Measurements from ENCODE around the gene SAMD5.
"Not testable (repeated sequence)": the region's sequence is repeated elsewhere in the genome, so short reads cannot be mapped to it uniquely, and the experiment has no call there.

SAMD5 gene

DNA sequence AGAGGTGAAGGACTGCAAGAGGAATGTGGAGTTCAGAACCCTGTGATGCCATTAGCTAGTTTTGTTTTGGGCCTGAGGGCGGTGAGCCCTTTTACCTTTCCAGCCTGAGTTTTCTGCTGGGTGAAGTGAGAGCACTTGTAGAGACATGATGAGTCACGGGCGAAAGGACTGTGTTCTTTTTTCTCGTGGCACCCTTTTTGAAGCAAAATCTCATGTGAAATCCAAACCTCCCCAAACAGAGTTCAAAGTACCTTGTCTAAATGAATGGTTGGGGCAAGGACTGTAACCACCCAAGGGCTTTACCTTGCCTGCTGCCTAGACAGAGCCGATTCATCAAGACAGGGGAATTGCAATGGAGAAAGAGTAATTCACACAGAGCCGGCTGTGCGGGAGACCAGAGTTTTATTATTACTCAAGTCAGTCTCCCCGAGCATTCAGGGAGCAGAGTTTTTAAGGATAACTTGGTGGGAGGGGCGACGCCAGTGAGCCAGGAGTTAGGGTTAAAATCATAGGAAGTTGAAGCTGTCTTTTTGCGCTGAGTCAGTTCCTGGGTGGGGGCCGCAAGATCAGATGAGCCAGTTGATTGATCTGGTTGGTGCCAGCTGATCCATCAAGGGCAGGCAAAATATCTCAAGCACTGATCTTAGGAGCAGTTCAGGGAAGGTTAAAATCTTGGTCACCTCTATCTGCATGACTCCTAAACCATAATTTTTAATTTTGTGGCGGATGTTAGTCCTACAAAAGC is 25.8 kb downstream of the SAMD5 start:
- TF ChIP-seq, protein P1, sequence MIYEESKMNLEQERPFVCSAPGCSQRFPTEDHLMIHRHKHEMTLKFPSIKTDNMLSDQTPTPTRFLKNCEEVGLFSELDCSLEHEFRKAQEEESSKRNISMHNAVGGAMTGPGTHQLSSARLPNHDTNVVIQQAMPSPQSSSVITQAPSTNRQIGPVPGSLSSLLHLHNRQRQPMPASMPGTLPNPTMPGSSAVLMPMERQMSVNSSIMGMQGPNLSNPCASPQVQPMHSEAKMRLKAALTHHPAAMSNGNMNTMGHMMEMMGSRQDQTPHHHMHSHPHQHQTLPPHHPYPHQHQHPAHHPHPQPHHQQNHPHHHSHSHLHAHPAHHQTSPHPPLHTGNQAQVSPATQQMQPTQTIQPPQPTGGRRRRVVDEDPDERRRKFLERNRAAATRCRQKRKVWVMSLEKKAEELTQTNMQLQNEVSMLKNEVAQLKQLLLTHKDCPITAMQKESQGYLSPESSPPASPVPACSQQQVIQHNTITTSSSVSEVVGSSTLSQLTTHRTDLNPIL (CRISPR knock-in tag; IDR thresholded peaks at IDR 0.05; ENCODE audit: low read depth): no peak
- no peak for TF ChIP-seq ZFP30 (CRISPR knock-in tag; IDR thresholded peaks at IDR 0.05)
- TF ChIP-seq ZFP3 (CRISPR knock-in tag; IDR thresholded peaks at IDR 0.05): no peak
- no peak for TF ChIP-seq TCF4 (CRISPR knock-in tag; IDR thresholded peaks at IDR 0.05; ENCODE audit: borderline replicate concordance)
- TF ChIP-seq ARNTL (CRISPR knock-in tag; IDR thresholded peaks at IDR 0.05; ENCODE audit: borderline replicate concordance, low read depth): no peak
- no peak for TF ChIP-seq OSR1 (CRISPR knock-in tag; IDR thresholded peaks at IDR 0.05)
- no peak for TF ChIP-seq ESRRG (CRISPR knock-in tag; IDR thresholded peaks at IDR 0.05)
- ATAC-seq: no peak

DNA sequence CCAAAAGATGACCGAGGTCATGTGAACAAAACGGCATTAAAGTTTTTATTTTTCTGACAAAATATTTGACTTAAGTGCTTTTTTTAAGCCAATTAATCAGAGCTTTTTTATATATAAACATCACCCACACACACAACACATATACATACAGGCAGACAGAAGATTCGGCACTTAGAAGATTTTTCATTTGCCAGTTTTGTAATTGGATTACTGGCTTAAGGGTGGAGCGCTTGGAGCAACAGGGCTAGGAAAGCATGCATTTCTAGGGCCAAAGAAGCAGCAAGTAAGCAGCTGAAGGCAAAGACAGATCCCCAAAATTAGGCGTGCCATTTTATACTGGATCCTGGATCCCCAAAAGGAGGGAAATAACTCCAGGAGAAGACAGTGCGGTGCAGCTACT is 30.3 kb downstream of the SAMD5 start:
- no peak for ATAC-seq
- TF ChIP-seq ISL1 (CRISPR knock-in tag; IDR thresholded peaks at IDR 0.05): no peak
- TF ChIP-seq CSDC2 (CRISPR knock-in tag; IDR thresholded peaks at IDR 0.05): no peak
- TF ChIP-seq OSR1 (CRISPR knock-in tag; IDR thresholded peaks at IDR 0.05): no peak
- no peak for TF ChIP-seq BACH2 (CRISPR knock-in tag; IDR thresholded peaks at IDR 0.05; ENCODE audit: borderline replicate concordance)
- TF ChIP-seq, protein P2, sequence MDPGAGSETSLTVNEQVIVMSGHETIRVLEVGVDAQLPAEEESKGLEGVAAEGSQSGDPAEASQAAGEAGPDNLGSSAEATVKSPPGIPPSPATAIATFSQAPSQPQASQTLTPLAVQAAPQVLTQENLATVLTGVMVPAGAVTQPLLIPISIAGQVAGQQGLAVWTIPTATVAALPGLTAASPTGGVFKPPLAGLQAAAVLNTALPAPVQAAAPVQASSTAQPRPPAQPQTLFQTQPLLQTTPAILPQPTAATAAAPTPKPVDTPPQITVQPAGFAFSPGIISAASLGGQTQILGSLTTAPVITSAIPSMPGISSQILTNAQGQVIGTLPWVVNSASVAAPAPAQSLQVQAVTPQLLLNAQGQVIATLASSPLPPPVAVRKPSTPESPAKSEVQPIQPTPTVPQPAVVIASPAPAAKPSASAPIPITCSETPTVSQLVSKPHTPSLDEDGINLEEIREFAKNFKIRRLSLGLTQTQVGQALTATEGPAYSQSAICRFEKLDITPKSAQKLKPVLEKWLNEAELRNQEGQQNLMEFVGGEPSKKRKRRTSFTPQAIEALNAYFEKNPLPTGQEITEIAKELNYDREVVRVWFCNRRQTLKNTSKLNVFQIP (CRISPR knock-in tag; IDR thresholded peaks at IDR 0.05; ENCODE audit: borderline replicate concordance, low read depth): no peak
- no peak for TF ChIP-seq ZNF70 (CRISPR knock-in tag; IDR thresholded peaks at IDR 0.05)
- TF ChIP-seq ZFP3 (CRISPR knock-in tag; IDR thresholded peaks at IDR 0.05): no peak
- TF ChIP-seq RARB (CRISPR knock-in tag; IDR thresholded peaks at IDR 0.05): no peak
- TF ChIP-seq ZFP30 (CRISPR knock-in tag; IDR thresholded peaks at IDR 0.05): no peak
- TF ChIP-seq ZC3H10 (CRISPR knock-in tag; IDR thresholded peaks at IDR 0.05): no peak
- TF ChIP-seq PPARA (CRISPR knock-in tag; IDR thresholded peaks at IDR 0.05; ENCODE audit: borderline replicate concordance): no peak
- TF ChIP-seq, protein P3, sequence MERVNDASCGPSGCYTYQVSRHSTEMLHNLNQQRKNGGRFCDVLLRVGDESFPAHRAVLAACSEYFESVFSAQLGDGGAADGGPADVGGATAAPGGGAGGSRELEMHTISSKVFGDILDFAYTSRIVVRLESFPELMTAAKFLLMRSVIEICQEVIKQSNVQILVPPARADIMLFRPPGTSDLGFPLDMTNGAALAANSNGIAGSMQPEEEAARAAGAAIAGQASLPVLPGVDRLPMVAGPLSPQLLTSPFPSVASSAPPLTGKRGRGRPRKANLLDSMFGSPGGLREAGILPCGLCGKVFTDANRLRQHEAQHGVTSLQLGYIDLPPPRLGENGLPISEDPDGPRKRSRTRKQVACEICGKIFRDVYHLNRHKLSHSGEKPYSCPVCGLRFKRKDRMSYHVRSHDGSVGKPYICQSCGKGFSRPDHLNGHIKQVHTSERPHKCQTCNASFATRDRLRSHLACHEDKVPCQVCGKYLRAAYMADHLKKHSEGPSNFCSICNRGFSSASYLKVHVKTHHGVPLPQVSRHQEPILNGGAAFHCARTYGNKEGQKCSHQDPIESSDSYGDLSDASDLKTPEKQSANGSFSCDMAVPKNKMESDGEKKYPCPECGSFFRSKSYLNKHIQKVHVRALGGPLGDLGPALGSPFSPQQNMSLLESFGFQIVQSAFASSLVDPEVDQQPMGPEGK (CRISPR knock-in tag; IDR thresholded peaks at IDR 0.05; ENCODE audit: borderline replicate concordance): no peak
- TF ChIP-seq ARNTL (CRISPR knock-in tag; IDR thresholded peaks at IDR 0.05; ENCODE audit: borderline replicate concordance, low read depth): no peak
- TF ChIP-seq GLIS3 (CRISPR knock-in tag; IDR thresholded peaks at IDR 0.05): no peak
- TF ChIP-seq TCF4 (CRISPR knock-in tag; IDR thresholded peaks at IDR 0.05; ENCODE audit: borderline replicate concordance): no peak
- TF ChIP-seq, protein P4, sequence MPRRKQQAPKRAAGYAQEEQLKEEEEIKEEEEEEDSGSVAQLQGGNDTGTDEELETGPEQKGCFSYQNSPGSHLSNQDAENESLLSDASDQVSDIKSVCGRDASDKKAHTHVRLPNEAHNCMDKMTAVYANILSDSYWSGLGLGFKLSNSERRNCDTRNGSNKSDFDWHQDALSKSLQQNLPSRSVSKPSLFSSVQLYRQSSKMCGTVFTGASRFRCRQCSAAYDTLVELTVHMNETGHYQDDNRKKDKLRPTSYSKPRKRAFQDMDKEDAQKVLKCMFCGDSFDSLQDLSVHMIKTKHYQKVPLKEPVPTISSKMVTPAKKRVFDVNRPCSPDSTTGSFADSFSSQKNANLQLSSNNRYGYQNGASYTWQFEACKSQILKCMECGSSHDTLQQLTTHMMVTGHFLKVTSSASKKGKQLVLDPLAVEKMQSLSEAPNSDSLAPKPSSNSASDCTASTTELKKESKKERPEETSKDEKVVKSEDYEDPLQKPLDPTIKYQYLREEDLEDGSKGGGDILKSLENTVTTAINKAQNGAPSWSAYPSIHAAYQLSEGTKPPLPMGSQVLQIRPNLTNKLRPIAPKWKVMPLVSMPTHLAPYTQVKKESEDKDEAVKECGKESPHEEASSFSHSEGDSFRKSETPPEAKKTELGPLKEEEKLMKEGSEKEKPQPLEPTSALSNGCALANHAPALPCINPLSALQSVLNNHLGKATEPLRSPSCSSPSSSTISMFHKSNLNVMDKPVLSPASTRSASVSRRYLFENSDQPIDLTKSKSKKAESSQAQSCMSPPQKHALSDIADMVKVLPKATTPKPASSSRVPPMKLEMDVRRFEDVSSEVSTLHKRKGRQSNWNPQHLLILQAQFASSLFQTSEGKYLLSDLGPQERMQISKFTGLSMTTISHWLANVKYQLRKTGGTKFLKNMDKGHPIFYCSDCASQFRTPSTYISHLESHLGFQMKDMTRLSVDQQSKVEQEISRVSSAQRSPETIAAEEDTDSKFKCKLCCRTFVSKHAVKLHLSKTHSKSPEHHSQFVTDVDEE (CRISPR knock-in tag; IDR thresholded peaks at IDR 0.05): no peak
- TF ChIP-seq, protein P1 (CRISPR knock-in tag; IDR thresholded peaks at IDR 0.05; ENCODE audit: low read depth): no peak

DNA sequence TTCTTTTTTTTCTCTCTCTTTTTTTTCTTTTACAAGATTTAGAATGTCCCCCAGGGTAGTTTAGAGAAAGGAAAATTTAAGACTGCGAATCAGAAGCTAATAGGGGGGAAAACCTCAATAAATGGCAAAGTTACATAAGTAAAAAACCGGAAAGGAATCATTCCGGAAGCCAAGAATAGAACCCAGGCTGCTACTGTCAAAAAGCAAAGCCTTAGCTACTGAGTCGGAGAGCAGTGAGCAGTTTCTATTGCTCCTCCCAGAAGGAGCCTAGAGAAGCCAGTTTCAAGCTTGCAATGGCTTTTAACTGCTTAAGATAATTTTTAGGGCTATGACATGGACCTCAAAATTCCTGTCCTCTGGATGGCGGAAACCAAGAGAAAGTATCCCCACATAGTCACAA is 31.6 kb downstream of the SAMD5 start:
- TF ChIP-seq PPARA (CRISPR knock-in tag; IDR thresholded peaks at IDR 0.05; ENCODE audit: borderline replicate concordance) (no peak), ZNF70 (CRISPR knock-in tag; IDR thresholded peaks at IDR 0.05) (no peak), ZNF565 (CRISPR knock-in tag; conservative IDR thresholded peaks at IDR 0.05; ENCODE audit: low read depth) (no peak), TOX (CRISPR knock-in tag; IDR thresholded peaks at IDR 0.05; ENCODE audit: borderline replicate concordance) (no peak), ZFP3 (CRISPR knock-in tag; IDR thresholded peaks at IDR 0.05) (no peak), SNAI2 (CRISPR knock-in tag; IDR thresholded peaks at IDR 0.05) (no peak)
- TF ChIP-seq, protein P5, sequence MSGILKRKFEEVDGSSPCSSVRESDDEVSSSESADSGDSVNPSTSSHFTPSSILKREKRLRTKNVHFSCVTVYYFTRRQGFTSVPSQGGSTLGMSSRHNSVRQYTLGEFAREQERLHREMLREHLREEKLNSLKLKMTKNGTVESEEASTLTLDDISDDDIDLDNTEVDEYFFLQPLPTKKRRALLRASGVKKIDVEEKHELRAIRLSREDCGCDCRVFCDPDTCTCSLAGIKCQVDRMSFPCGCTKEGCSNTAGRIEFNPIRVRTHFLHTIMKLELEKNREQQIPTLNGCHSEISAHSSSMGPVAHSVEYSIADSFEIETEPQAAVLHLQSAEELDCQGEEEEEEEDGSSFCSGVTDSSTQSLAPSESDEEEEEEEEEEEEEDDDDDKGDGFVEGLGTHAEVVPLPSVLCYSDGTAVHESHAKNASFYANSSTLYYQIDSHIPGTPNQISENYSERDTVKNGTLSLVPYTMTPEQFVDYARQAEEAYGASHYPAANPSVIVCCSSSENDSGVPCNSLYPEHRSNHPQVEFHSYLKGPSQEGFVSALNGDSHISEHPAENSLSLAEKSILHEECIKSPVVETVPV (CRISPR knock-in tag; IDR thresholded peaks at IDR 0.05): no peak
- no peak for ATAC-seq

DNA sequence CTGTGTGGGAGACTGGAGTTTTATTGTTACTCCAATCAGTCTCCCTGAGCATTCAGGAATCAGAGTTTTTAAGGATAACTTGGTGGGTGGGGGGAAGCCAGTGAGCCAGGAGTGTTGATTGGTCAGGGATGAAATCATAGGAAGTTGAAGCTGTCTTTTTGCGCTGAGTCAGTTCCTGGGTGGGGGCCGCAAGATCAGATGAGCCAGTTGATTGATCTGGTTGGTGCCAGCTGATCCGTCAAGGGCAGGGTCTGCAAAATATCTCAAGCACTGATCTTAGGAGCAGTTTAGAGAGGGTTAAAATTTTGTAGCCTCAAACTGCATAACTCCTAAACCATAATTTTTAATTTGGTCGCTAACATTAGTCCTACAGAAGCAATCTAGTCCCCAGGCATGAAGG is 33.9 kb downstream of the SAMD5 start:
- not testable (repeated sequence) for ATAC-seq

Data from SK-N-SH treated with all-trans-retinoic acid at 6 μM for 48 hours (cell line).